Heart left ventricle (tissue), 16 donors: ENCODE data around the gene AVPI1. TPM values are rescaled to one million over a fixed set of nuclear protein-coding genes. Genes with fewer than 3 reads are reported as not detected.

Experiments used
- ATAC-seq, 4 donors: fragments of 200-7000 bp; cut with Tn5 transposase; one replicate each; pipeline ENCODE4 v1.9.1; 2020 to 2022; ENCODE audit warnings: moderate library complexity in 4 of 4, mild to moderate bottlenecking in 3 of 4, moderate number of reproducible peaks in 1 of 4
- DNase-seq, 5 donors: peaks; one replicate each; pipeline ENCODE4 v3.0.0-alpha.2; 2020
- H3K27ac ChIP-seq, 12 donors: fragments of 200-600 bp; sonication (generic) in 4 of 12; one replicate each; pipeline versions ENCODE4 v1.5.0 to v1.8.0; 2016 to 2022; ENCODE audit warnings: mild to moderate bottlenecking in 2 of 12
- H3K27me3 ChIP-seq, 9 donors: fragments of 200-600 bp; sonication (generic) in 2 of 9; one replicate each; pipeline versions ENCODE4 v1.5.1 to v1.8.0; 2016 to 2022; ENCODE audit warnings: mild to moderate bottlenecking in 3 of 9
- H3K36me3 ChIP-seq, 9 donors: fragments of 200-600 bp; sonication (generic) in 2 of 9; one replicate each; pipeline versions ENCODE4 v1.5.0 to v1.8.0; 2018 to 2022; ENCODE audit warnings: mild to moderate bottlenecking in 2 of 9
- H3K4me1 ChIP-seq, 12 donors: fragments of 200-600 bp; sonication (generic) in 4 of 12; one replicate each; pipeline versions ENCODE4 v1.5.0 to v1.8.0; 2016 to 2022; ENCODE audit warnings: mild to moderate bottlenecking in 3 of 12
- H3K4me3 ChIP-seq, 12 donors: fragments of 200-600 bp; sonication (generic) in 4 of 12; one replicate each; pipeline versions ENCODE4 v1.5.0 to v1.8.0; 2017 to 2022; ENCODE audit warnings: mild to moderate bottlenecking in 9 of 12, moderate library complexity in 4 of 12
- H3K9me3 ChIP-seq, 12 donors: fragments of 200-600 bp; sonication (generic) in 4 of 12; one replicate each; pipeline versions ENCODE4 v1.5.0 to v1.8.0; 2016 to 2022; ENCODE audit warnings: mild to moderate bottlenecking in 1 of 12
- CTCF ChIP-seq, 12 donors: fragments of 200-600 bp; sonication (generic) in 4 of 12; IDR thresholded peaks; one replicate each; pipeline versions ENCODE4 v1.5.0 to v1.8.0; 2018 to 2022; ENCODE audit warnings: antibody characterized with exemption in 12 of 12, mild to moderate bottlenecking in 5 of 12
- POLR2A ChIP-seq, 2 donors: fragments of 450-650 bp; IDR thresholded peaks; one replicate each; pipeline ENCODE4 v1.6.1; 2017; ENCODE audit warnings: antibody characterized with exemption in 2 of 2, mild to moderate bottlenecking in 2 of 2, moderate library complexity in 2 of 2
- WGBS, 4 donors: extraction: QIAGEN DNeasy Blood & Tissue Kit in 2 of 4; methylation state at CpG; one replicate each; pipeline versions ENCODE4 v1.1.5 to v1.1.7; 2013 to 2018; 5-methylcytosine and 5-hydroxymethylcytosine counted together
- intact Hi-C, 10 donors: fragments of 100-400 bp; cut with DNase I; formaldehyde crosslinking; loops; one replicate each; pipeline versions ENCODE4 v1.11.1 to v1.14.2; 2022
- polyA plus RNA-seq, 2 donors: library from polyadenylated mRNA; stranded (reverse); fragments of 200-250 nt; gene quantifications; one replicate each; pipeline ENCODE4 v1.2.3, GENCODE V29; 2013
- total RNA-seq, 9 donors: library from RNA; depleted of rRNA in 2 of 9; stranded (reverse); fragments of >200 nt in 2 of 9; fragmentation: NEBNext Ultra II Directional in 3 of 9; extraction: Animal tissue kit (Norgen Biotek cat#: 25700) in 3 of 9; gene quantifications; one replicate each; pipeline versions ENCODE4 v1.1.0 to v1.2.4, GENCODE V29; 2016 to 2023
- donor health status: ischemic (EF 13 %, LVEDD 7.1; RV severe dilation, severe dysfunction).
- donor health status: healthy with polysubstance abuse.
- donor health status: DM: no; HTN: yes; CAD: no.
- donor health status: DM: no; HTN: no; CAD: no.
- donor health status: ischemic (EF 25% LVEDD 6.9; RV normal size, moderate dysfunction).
- donor health status: ischemic (EF 25% LVEDD 5.7; RV mildly dilated, moderate dysfunction).
- donor health status: healthy.
- donor health status: DM: yes; HTN: yes; CAD: no.
- donor health status: ischemic (EF 35%, LVEDD 5.7; RV mildly dilated, moderate dysfunction).
- donor health status: nonischemic (EF 11% LVEDD 7.7; RV severe dilation, severe dysfunction).
- donor health status: DM: yes; HTN: yes; CAD: no.
- donor health status: PGD.
- donor health status: ischemic (EF 29% LVEDD 5.4; RV normal size, mild dysfunction).
- donor health status: nonischemic (EF 23%, LVEDD 6.1; RV moderate dilation, normal function).

Gene AVPI1
- total and polyA plus RNA-seq, 11 donors: 6.6 to 38.6 (median 9.9) TPM

- no peaks in the 10 kb centered on the region for H3K27me3 ChIP-seq
- peaks cover 4 to 16% (median 10%) of the 10 kb centered on the region in 12 donors for H3K4me1 ChIP-seq
- H3K36me3 ChIP-seq: peaks cover 0 to under 1% (median 0%) of the 10 kb centered on the region in 9 donors
- no peak for ATAC-seq
- intact Hi-C loops: loop anchor here in 4 of 10 donors (2.0 to 10.0 kb wide), 4 partner anchors 36 to 328 kb away; partner anchors contain the start of genes ANKRD2 (in 1 of the 4) and RRP12 (in 1 of the 4)
- TF ChIP-seq CTCF (IDR thresholded peaks at IDR 0.05): no peak
- no peak for TF ChIP-seq POLR2A (IDR thresholded peaks at IDR 0.05)
- WGBS, 4 donors: 80 to 82% (median 80%) methylated on average over 5 of the region's 5 CpGs
- no peaks in the 10 kb centered on the region for H3K9me3 ChIP-seq
- H3K27ac ChIP-seq: no peak overlapping the region
- no peak overlapping the region for H3K4me3 ChIP-seq
- no peak for DNase-seq
Measured at GRCh38 chr10:97733256-97733655, 46.2 kb upstream of the AVPI1 start.

GRCh38 chr10:97732052-97732359 lies 45.0 kb upstream of the AVPI1 start:
- intact Hi-C loops: loop anchor here in 4 of 10 donors (1.0 to 10.0 kb wide), 5 partner anchors 35 to 327 kb away; partner anchors contain the start of genes ANKRD2 (in 1 of the 4) and RRP12 (in 1 of the 4)
- DNase-seq (no peak), ATAC-seq (no peak)
- no peaks in the 10 kb centered on the region for H3K9me3 ChIP-seq
- TF ChIP-seq POLR2A (IDR thresholded peaks at IDR 0.05) (no peak), CTCF (IDR thresholded peaks at IDR 0.05) (peak in 2 of 12 donors; percentile 1)
- no peaks in the 10 kb centered on the region for H3K36me3 ChIP-seq
- 68 to 73% (median 71%) methylated on average over 4 of the region's 4 CpGs for WGBS, 4 donors
- H3K27me3 ChIP-seq: no peaks in the 10 kb centered on the region
- H3K27ac ChIP-seq: no peak overlapping the region
- no peak overlapping the region for H3K4me3 ChIP-seq
- peaks cover 0 to 8% (median 4%) of the 10 kb centered on the region in 12 donors for H3K4me1 ChIP-seq

GRCh38 chr10:97731346-97732051 lies 44.5 kb upstream of the AVPI1 start:
- TF ChIP-seq POLR2A (IDR thresholded peaks at IDR 0.05): no peak
- TF ChIP-seq CTCF (IDR thresholded peaks at IDR 0.05): peak; percentile 67 to 92 (median 82)
- H3K36me3 ChIP-seq: no peaks in the 10 kb centered on the region
- ATAC-seq: peak in 3 of 4 donors; percentile 74 to 81 (median 74)
- peak in 3 of 5 donors; percentile 64 to 75 (median 72) for DNase-seq
- WGBS, 4 donors: 56 to 66% (median 62%) methylated on average over 9 of the region's 9 CpGs
- intact Hi-C loops: loop anchor here (1.0 to 10.0 kb wide), 10 partner anchors 17 to 327 kb away; partner anchors contain the start of genes ANKRD2 (in 1 of the 10) and RRP12 (in 1 of the 10)
- no peaks in the 10 kb centered on the region for H3K9me3 ChIP-seq
- H3K4me3 ChIP-seq: no peak overlapping the region
- H3K27ac ChIP-seq: no peak overlapping the region
- no peaks in the 10 kb centered on the region for H3K27me3 ChIP-seq
- H3K4me1 ChIP-seq: peaks cover 0 to 9% (median under 1%) of the 10 kb centered on the region in 12 donors

- intact Hi-C loops: no loop called here
- Histone ChIP-seq H3K27ac (no peak overlapping the region), H3K9me3 (no peaks in the 10 kb centered on the region), H3K36me3 (no peaks in the 10 kb centered on the region), H3K4me1 (peaks cover 0 to 8% (median 0%) of the 10 kb centered on the region in 12 donors), H3K4me3 (no peak overlapping the region), H3K27me3 (no peaks in the 10 kb centered on the region)
- ATAC-seq (no peak), DNase-seq (no peak)
- 89 to 97% (median 97%) methylated on average over 5 of the region's 5 CpGs for WGBS, 4 donors
- no peak for TF ChIP-seq POLR2A (IDR thresholded peaks at IDR 0.05)
Measured at GRCh38 chr10:97729014-97729413, 42.0 kb upstream of the AVPI1 start.
